K562 (cell line): Measurements from ENCODE around the gene BSN. TPM values are rescaled to one million over a fixed set of nuclear protein-coding genes. Genes with fewer than 3 reads are reported as not detected.

Source experiments
- CBFA2T2 ChIP-seq: fragments of 450-650 bp; conservative IDR thresholded peaks from 2 replicates; pipeline ENCODE4 v1.6.1; 2017; ENCODE audit warnings: mild to moderate bottlenecking
- CHD1 ChIP-seq: fragments of 200-600 bp; sonication (generic); IDR thresholded peaks from one replicate; pipeline ENCODE4 v1.6.1; 2012; ENCODE audit warnings: mild to moderate bottlenecking, moderate library complexity, low read length, inconsistent platforms
- GATA2 ChIP-seq: sonication (generic); formaldehyde crosslinking; IDR thresholded peaks from 2 replicates; pipeline ENCODE4 v1.4.0; 2020; ENCODE audit warnings: mild to moderate bottlenecking, missing genetic modification reagents
- MEF2D ChIP-seq: conservative IDR thresholded peaks from 2 replicates; pipeline ENCODE4 v1.6.1; 2016; ENCODE audit warnings: low read depth, missing genetic modification characterization, missing compliant biosample characterization
- NBN ChIP-seq: fragments of 450-650 bp; IDR thresholded peaks from 2 replicates; pipeline ENCODE4 v1.6.1; 2016; ENCODE audit warnings: low read depth, mild to moderate bottlenecking
- NR4A1 ChIP-seq, 2 experiments: fragments of 250-450 bp in 1 of 2; fragments of 450-650 bp in 1 of 2; sonication (Bioruptor Pico) in 1 of 2; IDR thresholded peaks; 2 replicates each; pipeline versions ENCODE4 v1.4.0 to v1.6.1; 2016 to 2020; ENCODE audit warnings: mild to moderate bottlenecking in 2 of 2, missing compliant biosample characterization in 1 of 2, missing genetic modification characterization in 1 of 2, moderate library complexity in 1 of 2
- SMARCA4 ChIP-seq: fragments of 450-650 bp; IDR thresholded peaks from 2 replicates; pipeline ENCODE4 v1.6.1; 2016
- SREBF2 ChIP-seq: sonication (generic); formaldehyde crosslinking; IDR thresholded peaks from 2 replicates; pipeline ENCODE4 v1.4.0; 2020; ENCODE audit warnings: mild to moderate bottlenecking, missing genetic modification reagents
- polyA plus RNA-seq, 8 experiments: library from polyadenylated mRNA; depleted of rRNA in 4 of 8; stranded (reverse) in 5 of 8; unstranded in 3 of 8; fragments of >200 nt; fragmentation: Nextera tagmentation in 2 of 8; fragmentation: Illumina TruSeq in 1 of 8; extraction: Ambion mirVana in 2 of 8; extraction: Trizol in 1 of 8; gene quantifications; 2 replicates each; pipeline versions ENCODE4 v1.2.1 to v1.2.3, GENCODE V29; 2011 to 2014; ENCODE audit warnings: inconsistent platforms in 1 of 8, missing spikeins in 1 of 8
- total RNA-seq, 7 experiments: library from RNA; depleted of rRNA in 6 of 7; stranded (reverse); fragments of >200 nt in 6 of 7; fragmentation: Illumina TruSeq in 2 of 7; extraction: Trizol in 2 of 7; gene quantifications; 2 replicates each; pipeline versions ENCODE4 v1.2.1 to v1.2.3, GENCODE V29; 2011 to 2021; ENCODE audit warnings: low replicate concordance in 1 of 7
- TF ChIP-seq, protein P1 (sequence below): sonication (generic); formaldehyde crosslinking; IDR thresholded peaks from 2 replicates; pipeline ENCODE4 v1.8.0; 2022; ENCODE audit warnings: mild to moderate bottlenecking, missing genetic modification reagents
- TF ChIP-seq, protein P2 (sequence below): sonication (generic); formaldehyde crosslinking; IDR thresholded peaks from 2 replicates; pipeline ENCODE4 v1.9.0; 2022; ENCODE audit warnings: mild to moderate bottlenecking, missing genetic modification reagents
- TF ChIP-seq, protein P3 (sequence below): sonication (generic); formaldehyde crosslinking; IDR thresholded peaks from 2 replicates; pipeline ENCODE4 v1.8.0; 2022; ENCODE audit warnings: mild to moderate bottlenecking, missing genetic modification reagents, borderline replicate concordance

BSN gene
- total and polyA plus RNA-seq, 9 of the 15 experiments (the other 6 are each of a cell fraction or from before 2014, with no cell fraction given): 0.03 to 1.5 (median 0.29) TPM

DNA sequence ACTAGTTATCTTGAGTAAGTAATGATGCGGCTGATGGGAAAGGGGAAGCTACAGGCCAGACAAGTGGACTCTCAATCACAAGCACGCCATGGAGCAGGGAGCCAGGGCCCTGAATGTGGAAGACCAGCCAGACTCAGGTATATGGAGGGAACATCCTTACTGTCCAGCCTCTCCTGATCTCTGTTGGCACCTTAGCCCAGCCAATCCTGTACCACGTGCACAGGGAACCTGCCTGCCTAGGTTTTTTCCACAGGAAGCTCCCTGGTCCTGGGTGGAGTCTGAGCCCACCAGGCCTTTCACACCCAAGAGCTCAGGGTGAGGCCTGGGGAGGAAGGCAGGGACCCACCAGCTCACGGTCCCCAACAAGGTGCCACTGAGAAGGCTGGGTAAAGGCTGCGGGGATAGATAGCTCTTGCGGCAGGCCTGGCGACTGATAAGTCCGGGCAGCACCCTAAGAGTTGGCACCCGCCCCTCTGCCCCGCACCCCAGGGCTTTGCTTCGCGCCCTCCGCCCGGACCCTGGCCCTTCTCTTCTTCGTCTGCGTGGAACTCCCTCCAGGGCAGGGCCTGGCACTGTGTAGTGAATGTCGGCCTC, 118.9 kb downstream of the BSN start (continued):
- TF ChIP-seq SMARCA4: no peak
- TF ChIP-seq SREBF2: peak; percentile 43; the same call in 1 of the 2 replicates
- 0 out of 2 replicates have a peak, but pooled peaks have one; percentile 26 for TF ChIP-seq GATA2 (CRISPR knock-in tag)
- no peak for TF ChIP-seq NBN
- TF ChIP-seq MEF2D (tag): 0 out of 2 replicates have a peak, but pooled peaks have one; percentile 14
- TF ChIP-seq, protein P1, sequence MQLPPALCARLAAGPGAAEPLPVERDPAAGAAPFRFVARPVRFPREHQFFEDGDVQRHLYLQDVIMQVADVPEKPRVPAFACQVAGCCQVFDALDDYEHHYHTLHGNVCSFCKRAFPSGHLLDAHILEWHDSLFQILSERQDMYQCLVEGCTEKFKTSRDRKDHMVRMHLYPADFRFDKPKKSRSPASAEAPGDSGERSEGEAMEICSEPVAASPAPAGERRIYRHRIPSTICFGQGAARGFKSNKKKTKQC (CRISPR knock-in tag): 0 out of 2 replicates have a peak, but pooled peaks have one; percentile 52
- TF ChIP-seq CHD1: peak; percentile 64
- TF ChIP-seq, protein P2, sequence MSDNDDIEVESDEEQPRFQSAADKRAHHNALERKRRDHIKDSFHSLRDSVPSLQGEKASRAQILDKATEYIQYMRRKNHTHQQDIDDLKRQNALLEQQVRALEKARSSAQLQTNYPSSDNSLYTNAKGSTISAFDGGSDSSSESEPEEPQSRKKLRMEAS: peak; percentile 64; the same call in 1 of the 2 replicates
- TF ChIP-seq, protein P3, sequence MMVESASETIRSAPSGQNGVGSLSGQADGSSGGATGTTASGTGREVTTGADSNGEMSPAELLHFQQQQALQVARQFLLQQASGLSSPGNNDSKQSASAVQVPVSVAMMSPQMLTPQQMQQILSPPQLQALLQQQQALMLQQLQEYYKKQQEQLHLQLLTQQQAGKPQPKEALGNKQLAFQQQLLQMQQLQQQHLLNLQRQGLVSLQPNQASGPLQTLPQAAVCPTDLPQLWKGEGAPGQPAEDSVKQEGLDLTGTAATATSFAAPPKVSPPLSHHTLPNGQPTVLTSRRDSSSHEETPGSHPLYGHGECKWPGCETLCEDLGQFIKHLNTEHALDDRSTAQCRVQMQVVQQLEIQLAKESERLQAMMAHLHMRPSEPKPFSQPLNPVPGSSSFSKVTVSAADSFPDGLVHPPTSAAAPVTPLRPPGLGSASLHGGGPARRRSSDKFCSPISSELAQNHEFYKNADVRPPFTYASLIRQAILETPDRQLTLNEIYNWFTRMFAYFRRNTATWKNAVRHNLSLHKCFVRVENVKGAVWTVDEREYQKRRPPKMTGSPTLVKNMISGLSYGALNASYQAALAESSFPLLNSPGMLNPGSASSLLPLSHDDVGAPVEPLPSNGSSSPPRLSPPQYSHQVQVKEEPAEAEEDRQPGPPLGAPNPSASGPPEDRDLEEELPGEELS: peak; percentile 49; the same call in 1 of the 2 replicates
- TF ChIP-seq NR4A1 (CRISPR knock-in tag; IDR thresholded peaks at IDR 0.05): no peak
- TF ChIP-seq NR4A1 (tag; IDR thresholded peaks at IDR 0.05): 0 out of 2 replicates have a peak, but pooled peaks have one; percentile 32
- TF ChIP-seq CBFA2T2: 0 out of 2 replicates have a peak, but pooled peaks have one; percentile 2
